Measurements from ENCODE around the gene AGPAT3. TPM values are rescaled to one million over a fixed set of nuclear protein-coding genes. Genes with fewer than 3 reads are reported as not detected.

The AGPAT3 gene
- total and polyA plus RNA-seq, 8 donors = 9.9 to 83.1 (median 36.7) TPM

- H3K4me3 ChIP-seq = no peak overlapping the region
- intact Hi-C loops (cut with DNase I; ENCODE audit: low total_unique reads) = no loop called here
- H3K9me3 ChIP-seq = no peaks in the 10 kb centered on the region
- 89 to 98% (median 94%) methylated on average over 5 to 17 of the region's 17 CpGs for WGBS, 5 donors
- no peak for DNase-seq
- no peaks in the 10 kb centered on the region for H3K27me3 ChIP-seq
- TF ChIP-seq CTCF (IDR thresholded peaks at IDR 0.05) = no peak
- no peak for TF ChIP-seq POLR2AphosphoS5 (IDR thresholded peaks at IDR 0.05)
- TF ChIP-seq EP300 (IDR thresholded peaks at IDR 0.05) = no peak
- no peak for TF ChIP-seq POLR2A (IDR thresholded peaks at IDR 0.05)
- H3K27ac ChIP-seq = no peak overlapping the region
- peaks cover 0 to 8% (median 3%) of the 10 kb centered on the region in 4 donors for H3K4me1 ChIP-seq
- H3K36me3 ChIP-seq = peaks cover 29 to 59% (median 54%) of the 10 kb centered on the region in 4 donors
Observed at GRCh38 chr21:43983390-43983789, 118.4 kb downstream of the AGPAT3 start.

DNA sequence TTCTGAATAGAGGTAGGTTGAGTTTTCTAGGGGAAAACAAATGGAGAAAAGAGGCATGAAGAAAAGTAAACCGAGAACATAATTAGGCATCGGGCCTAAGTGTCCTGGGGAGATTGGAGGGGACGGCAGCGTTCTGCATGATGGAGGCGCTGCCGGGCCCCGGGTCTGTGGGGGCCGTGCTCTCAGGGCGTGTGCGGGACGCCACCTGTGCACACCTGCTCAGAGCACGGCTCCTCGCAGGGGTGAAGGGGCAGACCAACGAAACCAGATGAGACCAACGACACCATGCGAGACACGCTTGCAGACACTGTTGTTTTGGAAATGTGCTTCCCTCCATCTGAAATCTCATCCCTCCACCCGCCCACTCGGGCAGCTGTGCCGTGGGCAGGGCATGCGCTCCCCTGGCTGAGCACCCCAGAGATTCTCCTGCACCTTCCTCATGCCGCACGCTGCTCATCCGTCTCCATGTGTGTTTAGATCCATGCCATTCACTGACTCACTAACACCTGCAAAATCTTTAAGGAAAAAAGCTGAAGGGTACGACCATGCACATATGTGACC, 118.9 kb downstream of the AGPAT3 start:
- Histone ChIP-seq H3K4me3 (no peak overlapping the region), H3K27ac (no peak overlapping the region), H3K27me3 (no peaks in the 10 kb centered on the region), H3K4me1 (peaks cover 0 to 8% (median 3%) of the 10 kb centered on the region in 4 donors), H3K9me3 (no peaks in the 10 kb centered on the region), H3K36me3 (peaks cover 27 to 54% (median 49%) of the 10 kb centered on the region in 4 donors)
- 85 to 92% (median 91%) methylated on average over 25 of the region's 25 CpGs for WGBS, 5 donors
- intact Hi-C loops (cut with DNase I; ENCODE audit: low total_unique reads) = no loop called here
- no peak for DNase-seq
- TF ChIP-seq POLR2AphosphoS5 (IDR thresholded peaks at IDR 0.05) (no peak), EP300 (IDR thresholded peaks at IDR 0.05) (no peak), CTCF (IDR thresholded peaks at IDR 0.05) (no peak), POLR2A (IDR thresholded peaks at IDR 0.05) (no peak)

DNA sequence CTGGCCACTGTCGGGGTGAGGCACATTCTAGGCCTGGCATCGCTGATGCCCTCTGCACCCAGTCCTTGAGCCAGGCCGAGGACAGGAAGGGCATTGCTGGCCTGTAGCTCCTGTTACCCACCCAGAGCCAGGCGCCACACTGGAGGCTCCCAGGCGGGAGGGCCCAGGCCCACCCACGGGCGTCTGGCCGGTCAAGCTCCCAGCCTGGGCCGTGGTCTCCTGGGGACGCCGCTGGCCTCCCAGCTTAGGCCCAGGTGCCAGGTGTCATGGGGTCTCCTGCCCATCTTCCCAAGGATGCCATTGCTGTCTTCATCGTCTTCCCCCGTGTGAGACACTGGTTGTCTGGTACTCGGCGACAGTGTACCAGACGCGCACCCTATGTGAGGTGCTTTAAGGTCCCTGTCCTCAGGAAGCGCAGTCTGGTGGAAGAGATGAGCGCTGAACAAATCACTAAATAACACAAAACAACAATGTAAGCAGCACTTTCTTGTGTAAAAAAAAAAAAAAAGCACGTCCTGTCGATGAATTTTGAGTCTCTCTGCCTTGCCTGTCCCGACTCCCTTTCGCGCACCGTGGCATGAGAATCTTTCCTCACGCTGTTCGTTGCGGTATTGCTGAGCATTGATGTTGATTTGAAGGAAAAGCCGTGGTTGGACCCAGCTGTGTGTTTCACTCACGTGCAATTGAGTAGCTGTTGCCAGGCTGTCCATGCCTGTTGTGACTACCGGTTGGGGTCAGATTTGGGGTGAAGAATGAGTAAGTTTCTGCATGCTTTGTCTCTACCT, 120.1 kb downstream of the AGPAT3 start:
- Histone ChIP-seq H3K27ac (no peak overlapping the region), H3K36me3 (peaks cover 24 to 42% (median 41%) of the 10 kb centered on the region in 4 donors), H3K4me3 (no peak overlapping the region), H3K4me1 (peaks cover 0 to 8% (median 3%) of the 10 kb centered on the region in 4 donors), H3K9me3 (no peaks in the 10 kb centered on the region), H3K27me3 (no peaks in the 10 kb centered on the region)
- WGBS, 5 donors = 84 to 88% (median 85%) methylated on average over 29 to 31 of the region's 31 CpGs
- intact Hi-C loops (cut with DNase I; ENCODE audit: low total_unique reads) = no loop called here
- no peak for DNase-seq
- TF ChIP-seq EP300 (IDR thresholded peaks at IDR 0.05) (no peak), CTCF (IDR thresholded peaks at IDR 0.05) (no peak), POLR2AphosphoS5 (IDR thresholded peaks at IDR 0.05) (no peak), POLR2A (IDR thresholded peaks at IDR 0.05) (no peak)

DNA sequence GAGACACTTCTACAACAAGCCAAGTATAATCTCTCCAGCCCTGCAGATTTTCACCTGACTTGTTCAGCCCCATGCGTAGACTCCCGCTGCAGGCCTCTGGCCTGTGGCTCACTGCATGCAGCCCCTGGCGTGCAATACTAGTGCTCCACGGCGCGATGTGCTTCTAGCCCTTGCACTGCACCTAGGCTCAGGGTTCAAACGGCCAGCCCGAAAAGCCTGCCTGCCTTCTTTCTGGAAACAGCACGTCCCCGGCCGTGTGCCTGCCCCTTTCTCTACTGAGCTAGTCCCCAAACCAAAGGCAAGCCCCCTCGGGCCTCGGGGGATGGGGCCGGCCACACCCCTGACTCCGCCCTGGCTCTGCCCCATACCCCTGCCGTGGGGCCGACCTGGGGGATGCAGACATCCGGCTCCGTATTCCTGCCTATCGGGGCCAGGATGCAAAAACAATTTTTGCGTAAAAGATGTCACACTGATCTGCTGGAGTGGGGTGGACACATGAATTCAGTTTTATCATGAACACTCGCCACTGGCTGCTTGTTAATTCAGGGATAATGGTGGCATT, 120.7 kb downstream of the AGPAT3 start:
- no peak for DNase-seq
- H3K4me3 ChIP-seq = no peak overlapping the region
- H3K27me3 ChIP-seq = no peaks in the 10 kb centered on the region
- TF ChIP-seq CTCF (IDR thresholded peaks at IDR 0.05) (no peak), POLR2AphosphoS5 (IDR thresholded peaks at IDR 0.05) (no peak), EP300 (IDR thresholded peaks at IDR 0.05) (no peak), POLR2A (IDR thresholded peaks at IDR 0.05) (no peak)
- no peak overlapping the region for H3K27ac ChIP-seq
- peaks cover 0 to 8% (median 3%) of the 10 kb centered on the region in 4 donors for H3K4me1 ChIP-seq
- H3K9me3 ChIP-seq = no peaks in the 10 kb centered on the region
- H3K36me3 ChIP-seq = peaks cover 20 to 36% (median 35%) of the 10 kb centered on the region in 4 donors
- 16 to 26% (median 22%) methylated on average over 21 to 22 of the region's 22 CpGs for WGBS, 5 donors
- intact Hi-C loops (cut with DNase I; ENCODE audit: low total_unique reads) = no loop called here
